NCI-H1092 (cell line): ENCODE results near the gene YAP1.

Experiments
- DNase-seq: peaks from one replicate; lab custom pipeline; 2025; lab: John Stamatoyannopoulos, UW

YAP1 gene

DNA sequence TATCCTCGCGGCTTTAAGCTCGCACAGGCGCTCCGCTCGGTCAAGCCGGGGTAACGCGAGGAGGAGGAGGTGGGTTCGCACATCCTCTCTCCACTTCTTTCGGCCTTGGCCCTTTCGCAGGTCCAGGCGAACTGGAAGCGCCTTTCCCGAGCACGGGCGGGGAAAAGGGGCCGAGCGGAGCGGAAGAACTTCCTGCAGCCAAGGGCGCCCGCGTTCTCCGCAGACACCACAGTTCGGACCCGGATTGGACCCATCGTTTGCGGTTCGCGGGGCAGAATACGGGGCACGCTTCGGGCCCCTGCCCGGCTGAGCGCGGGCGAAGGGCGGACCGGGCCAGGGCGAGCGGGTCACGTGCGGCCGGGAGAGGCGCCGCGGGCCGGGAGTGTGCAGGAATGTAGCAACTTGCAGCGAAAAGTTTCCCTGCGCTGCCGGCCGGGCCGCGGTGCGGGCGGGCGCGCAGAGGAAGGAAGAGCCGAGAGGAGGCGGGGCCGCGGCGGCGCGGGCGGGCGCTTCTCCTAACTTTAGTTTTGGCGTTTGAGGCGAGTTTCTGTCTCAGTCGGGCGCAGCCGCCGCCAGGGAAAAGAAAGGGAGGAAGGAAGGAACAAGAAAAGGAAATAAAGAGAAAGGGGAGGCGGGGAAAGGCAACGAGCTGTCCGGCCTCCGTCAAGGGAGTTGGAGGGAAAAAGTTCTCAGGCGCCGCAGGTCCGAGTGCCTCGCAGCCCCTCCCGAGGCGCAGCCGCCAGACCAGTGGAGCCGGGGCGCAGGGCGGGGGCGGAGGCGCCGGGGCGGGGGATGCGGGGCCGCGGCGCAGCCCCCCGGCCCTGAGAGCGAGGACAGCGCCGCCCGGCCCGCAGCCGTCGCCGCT, at the start of gene YAP1:
Gene YAP1 (plus strand): TSS at position 552 of the 865 bp plus-strand sequence. CDS start 402 bp downstream, outside the sequence.
- no peak for DNase-seq

- no peak for DNase-seq
Measured at GRCh38 chr11:102061276-102061675, 49.0 kb upstream of the YAP1 start.

DNA sequence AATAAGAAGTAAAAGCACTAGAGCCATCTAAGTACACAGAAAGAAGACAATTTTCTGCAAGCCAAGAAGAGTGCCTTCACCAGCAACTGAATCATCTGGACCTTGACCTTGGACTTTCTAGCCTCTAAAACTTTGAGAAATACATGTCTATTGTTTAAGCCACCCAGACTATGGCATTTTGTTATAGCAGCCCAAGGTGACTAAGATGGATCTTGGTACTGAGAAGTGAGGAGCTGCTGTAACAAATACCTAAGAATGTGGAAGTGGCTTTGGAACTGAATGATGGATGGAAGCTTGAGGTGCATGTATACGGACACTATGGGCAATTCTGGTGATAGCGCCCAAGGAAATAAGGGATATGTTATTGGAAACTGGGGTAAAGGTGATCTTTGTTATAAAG, 48.1 kb upstream of the YAP1 start:
- no peak for DNase-seq

DNA sequence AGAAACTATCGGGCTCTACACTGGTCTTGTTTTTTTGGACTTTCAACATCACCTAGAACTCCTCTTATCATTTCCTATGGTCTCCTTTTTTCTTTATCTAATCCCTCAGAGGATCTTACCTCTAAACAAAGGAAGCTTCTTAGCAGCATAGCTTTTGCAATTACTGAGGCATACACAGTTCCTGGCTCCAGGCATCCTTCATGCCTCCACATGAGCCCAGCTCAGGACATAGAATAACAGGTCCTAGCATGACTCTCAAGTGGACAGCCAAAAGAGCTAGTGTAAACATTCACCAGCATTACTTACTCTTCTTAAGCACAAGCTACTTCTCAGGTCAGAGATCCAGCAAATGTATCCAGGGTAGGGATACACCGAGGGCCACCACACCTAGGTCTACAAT, 45.9 kb upstream of the YAP1 start:
- no peak for DNase-seq

DNA sequence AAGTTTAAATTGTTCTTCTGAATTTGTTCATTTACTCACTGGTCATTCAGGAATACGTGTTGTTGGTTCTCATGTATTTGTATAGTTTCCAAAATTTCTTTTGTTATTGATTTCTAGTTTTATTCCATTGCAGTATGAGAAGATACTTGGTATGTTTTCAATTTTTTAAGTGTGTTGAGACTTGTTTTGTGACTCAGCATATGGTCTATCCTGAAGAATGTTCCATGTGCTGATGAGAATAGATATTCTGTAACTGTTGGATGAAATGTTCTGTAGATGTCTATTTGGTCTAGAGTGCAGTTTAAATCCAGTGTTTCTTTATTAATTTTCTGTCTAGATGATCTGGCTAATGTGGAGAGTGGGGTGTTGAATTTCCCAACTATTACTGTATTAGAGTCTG, 39.5 kb upstream of the YAP1 start:
- no peak for DNase-seq

DNA sequence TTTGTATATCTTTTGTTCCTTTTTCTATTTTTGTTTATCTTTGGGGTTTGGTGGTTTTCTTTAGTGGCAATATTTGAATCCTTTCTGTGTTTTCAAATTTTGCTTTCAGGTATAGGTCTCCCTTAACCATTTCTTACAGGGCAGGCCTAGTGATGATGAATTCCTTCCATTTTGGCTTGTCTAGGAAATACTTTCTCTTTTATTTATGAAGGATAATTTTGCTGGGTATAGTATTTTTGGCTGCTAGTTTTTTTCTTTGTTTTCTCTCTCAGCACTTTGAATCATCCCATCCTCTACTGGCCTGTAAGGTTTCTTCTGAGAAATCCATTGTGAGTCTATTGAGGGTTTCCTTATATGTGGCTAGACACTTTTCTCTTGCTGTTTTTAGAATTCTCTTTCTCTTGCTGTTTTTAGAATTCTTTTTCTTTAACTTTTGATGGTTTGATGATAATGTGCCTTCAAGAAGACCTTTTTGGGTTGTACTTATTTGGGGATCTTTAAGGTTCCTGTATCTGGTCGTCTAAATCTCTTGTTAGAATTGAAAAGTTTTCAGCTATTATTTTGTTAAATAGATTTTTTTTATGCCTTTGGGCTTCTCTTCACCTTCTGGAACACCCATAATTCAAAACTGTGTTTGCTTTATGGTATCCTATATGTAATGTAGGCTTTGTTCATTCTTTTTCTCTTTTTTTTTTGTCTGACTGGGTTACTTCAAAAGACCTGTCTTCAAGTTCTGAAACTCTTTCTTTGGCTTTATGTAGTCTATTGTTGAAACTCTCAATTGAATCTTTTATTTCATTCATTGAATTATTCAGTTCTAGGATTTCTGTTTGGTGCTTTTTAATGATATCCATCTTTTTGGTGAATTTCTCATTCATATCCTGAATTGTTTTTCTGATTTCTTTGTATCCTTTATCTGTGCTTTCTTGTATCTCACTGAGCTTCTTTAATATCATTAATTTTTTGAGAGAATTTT, 38.5 kb upstream of the YAP1 start:
- DNase-seq = no peak

DNA sequence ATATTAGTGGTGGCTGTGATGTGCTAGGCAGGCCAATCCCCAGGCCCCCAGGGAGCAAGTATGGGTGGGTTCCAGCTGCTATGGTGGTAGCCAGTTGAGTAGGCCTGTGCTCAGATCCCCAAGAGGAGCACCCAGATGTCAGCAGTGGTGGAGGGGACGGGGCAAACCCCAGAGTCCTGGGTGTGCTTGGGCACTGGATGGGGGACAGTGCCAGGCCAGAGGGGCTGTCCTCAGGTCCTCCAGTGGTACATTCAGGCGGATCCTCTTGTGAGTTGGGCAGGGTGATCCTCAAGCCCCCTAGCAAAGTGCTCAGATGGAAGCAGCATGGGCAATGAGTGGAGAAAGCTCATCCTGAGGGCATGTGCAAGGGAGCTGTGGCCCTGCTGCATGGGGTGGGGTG, 37.0 kb upstream of the YAP1 start:
- no peak for DNase-seq

DNA sequence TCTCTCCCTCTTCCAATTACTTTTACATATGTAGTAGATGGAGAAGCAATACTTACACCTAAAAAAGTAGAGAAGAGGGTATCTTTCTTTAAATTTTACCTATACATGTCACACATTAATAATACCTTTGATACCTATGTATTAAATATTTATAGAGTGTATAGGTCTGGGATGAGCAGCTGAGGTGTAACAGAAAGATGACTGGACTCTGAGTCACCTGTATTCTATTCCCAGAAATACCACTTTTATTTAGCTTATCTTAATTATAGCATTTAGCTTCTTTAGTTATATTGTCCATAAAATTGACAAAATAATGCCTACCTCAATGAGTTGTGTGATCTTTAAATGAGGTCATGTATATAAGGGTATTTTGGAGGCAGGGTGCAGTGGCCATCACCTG, 30.6 kb upstream of the YAP1 start:
- DNase-seq = no peak

DNA sequence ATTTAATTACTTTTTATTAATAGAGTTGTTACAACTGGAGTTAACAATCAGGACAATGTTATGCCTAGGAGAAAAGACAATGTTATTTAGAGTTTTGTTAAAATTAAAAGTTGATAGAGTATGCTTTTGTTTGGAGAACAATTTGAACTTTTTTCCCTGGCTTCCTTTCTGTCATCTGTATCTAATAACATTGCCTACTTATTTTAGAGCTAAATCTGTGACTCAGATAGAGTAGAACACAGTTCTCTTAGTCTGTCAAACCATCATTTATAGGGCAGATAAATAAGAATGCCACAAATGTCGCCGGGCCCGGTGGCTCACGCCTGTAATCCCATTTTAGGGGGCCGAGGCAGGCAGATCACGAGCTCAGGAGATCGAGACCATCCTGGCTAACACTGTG, 28.9 kb upstream of the YAP1 start:
- DNase-seq = no peak

DNA sequence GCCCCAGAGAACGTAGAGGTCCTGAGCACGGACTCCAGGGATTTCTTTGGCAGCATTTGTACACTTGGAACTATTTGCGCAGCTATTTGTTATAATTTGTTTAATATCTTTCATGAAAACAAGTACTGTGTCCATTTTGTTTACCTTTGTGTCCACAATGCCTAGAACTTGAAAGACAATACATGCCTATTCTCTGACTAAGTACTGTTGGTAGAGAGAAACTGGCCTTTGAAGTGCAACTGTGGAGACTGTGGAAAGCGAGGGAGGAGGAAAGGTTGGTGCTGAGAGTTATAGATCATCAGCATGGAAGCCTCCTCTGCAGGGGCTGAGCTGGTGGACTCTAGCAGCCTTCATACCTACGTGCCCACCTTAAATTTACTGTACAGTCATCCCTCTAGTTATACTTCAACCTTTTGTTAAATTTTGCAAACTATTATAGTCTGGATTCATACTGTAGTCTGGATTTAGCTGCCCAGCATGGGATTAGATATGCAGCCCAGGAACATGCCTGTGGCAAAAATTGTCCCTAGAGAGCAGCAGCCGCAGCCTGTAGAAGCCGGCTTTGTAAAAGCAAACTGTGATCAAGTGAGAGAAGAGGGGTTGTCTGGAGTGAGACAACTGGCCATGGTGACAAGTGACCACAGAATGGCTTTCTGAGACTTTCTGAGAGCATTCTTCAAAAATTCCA, 24.2 kb upstream of the YAP1 start:
- DNase-seq = no peak

DNA sequence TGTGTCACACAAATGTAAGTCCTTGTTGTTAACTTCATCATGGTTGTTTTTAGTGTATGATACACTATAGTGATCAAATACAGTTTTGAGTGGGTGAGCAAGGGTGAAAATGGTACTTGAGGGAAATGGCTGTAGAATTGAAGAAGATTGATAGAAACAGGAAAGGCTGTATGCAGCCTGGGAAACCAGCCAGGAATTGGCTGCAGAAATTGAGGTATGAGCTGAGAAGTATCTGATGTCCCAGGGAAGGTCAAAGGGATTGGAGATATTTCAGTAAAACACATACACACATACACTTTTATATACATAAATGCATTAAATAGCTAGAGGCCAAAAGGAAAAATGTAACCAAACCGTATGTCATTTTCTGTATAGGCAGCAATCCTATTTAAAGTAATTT, 13.1 kb upstream of the YAP1 start:
- no peak for DNase-seq

- no peak for DNase-seq
Measured at GRCh38 chr11:102099755-102100154, 10.5 kb upstream of the YAP1 start.

DNA sequence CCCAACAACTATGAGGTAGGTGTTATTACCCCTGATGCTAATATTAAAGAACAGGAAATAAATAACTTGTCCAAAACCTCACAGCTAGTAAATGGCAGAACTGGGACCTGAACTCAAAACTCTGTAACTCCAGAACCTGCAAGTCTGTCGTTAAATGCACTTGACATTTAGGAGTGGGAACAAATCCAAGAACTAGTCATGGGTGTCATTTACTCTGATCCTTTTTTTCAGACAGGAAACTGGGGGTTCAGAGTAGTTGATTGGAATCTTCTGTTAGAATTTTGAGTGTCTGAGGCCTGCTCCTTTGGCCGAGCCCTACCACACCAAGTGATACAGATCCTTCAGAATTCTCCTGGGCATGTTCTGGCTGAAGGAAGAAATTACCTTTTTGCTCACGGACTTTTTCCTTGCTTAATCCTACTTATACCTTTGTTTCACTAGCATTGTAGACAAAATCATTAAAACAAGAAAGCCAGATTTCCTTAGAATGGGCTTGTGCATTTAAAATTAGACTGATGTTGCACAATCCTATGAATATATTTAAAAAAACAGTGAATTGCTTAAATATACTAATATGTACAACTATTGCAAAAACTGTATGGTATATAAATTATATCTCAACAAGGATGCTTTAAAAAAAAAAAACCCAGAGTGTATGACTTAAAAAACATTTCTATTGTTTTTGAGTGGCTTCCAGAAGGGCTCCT, 1.4 kb upstream of the YAP1 start:
- no peak for DNase-seq

- DNase-seq = no peak
Measured at GRCh38 chr11:102110761-102111010, 439 bp downstream of the YAP1 start.

GRCh38 chr11:102111011-102111786, 952 bp downstream of the YAP1 start:
- no peak for DNase-seq

DNA sequence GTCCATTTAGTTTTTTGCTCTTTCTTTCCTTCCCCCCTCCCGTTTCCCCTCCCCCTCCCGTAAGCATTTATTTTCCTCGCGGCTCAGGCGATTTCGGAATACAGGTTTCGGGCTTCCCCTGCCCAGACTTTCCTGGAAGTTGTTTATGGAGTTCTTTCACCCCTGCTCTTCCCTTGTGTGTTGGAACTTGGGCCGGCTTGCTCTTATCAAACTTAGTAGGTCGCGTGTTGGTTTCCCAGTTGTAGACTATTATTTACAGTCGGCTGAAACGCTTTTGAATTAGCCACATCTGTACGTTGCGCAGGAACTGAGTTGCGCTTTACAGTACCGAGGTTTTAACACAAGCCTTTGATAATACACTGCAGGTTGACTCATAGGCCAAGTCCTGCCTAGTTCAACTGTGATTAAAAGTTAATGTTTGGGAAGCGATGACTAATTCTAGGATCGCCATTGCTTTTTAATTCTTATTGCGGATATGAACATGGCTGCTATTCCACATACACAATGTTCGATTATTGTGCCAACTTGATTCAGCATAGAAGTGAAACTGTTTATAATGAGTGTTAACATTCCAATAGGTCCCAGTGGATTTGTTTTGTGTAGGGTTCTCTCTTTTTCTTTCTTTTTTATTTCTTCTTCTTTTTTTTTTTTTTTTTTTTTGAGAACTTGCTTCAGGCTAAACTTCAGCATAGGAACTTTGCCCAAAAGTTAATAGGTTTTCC, 1.7 kb downstream of the YAP1 start:
- DNase-seq = no peak

- no peak for DNase-seq
Measured at GRCh38 chr11:102112509-102112821, 2.2 kb downstream of the YAP1 start.

- no peak for DNase-seq
Measured at GRCh38 chr11:102114032-102114431, 3.8 kb downstream of the YAP1 start.

GRCh38 chr11:102115557-102115956, 5.3 kb downstream of the YAP1 start:
- DNase-seq = no peak

GRCh38 chr11:102116453-102117205, 6.4 kb downstream of the YAP1 start:
- no peak for DNase-seq
